ENCODE data around the gene SERPINA5. TPM values are rescaled to one million over a fixed set of nuclear protein-coding genes. Genes with fewer than 3 reads are reported as not detected.
"Not testable (repeated sequence)": the region's sequence is repeated elsewhere in the genome, so short reads cannot be mapped to it uniquely, and the experiment has no call there.

SERPINA5 gene
- total and polyA plus RNA-seq, 2 donors (not counting 1 experiment from before 2014, with no cell fraction given) = not detected

- H3K4me3 ChIP-seq (replicated peaks in 1 of 4; ENCODE audit: control extremely low read depth in 1 of 4, insufficient read depth in 1 of 4, low read depth in 3 of 4, low read length in 4 of 4) = no peak overlapping the region
- H3K79me2 ChIP-seq (ENCODE audit: control insufficient read depth, insufficient read depth, low read length) = no peaks in the 10 kb centered on the region
- H3K27ac ChIP-seq (ENCODE audit: insufficient read depth, low read length) = no peak overlapping the region
- H3K9ac ChIP-seq (ENCODE audit: insufficient read depth, low read length) = no peak overlapping the region
- H3K27me3 ChIP-seq (ENCODE audit: control insufficient read depth, insufficient read depth, low read length) = no peaks in the 10 kb centered on the region
- DNase-seq (ENCODE audit: low read depth in 2 of 2) = no peak
- TF ChIP-seq EZH2 (IDR thresholded peaks at IDR 0.05; ENCODE audit: low read length, missing control alignments) (no peak), CTCF (conservative IDR thresholded peaks at IDR 0.05 in 1 of 2, IDR thresholded peaks at IDR 0.05 in 1 of 2; ENCODE audit: low read depth in 1 of 2, low read length in 2 of 2) (no peak)
- no peak overlapping the region for H3K4me2 ChIP-seq (ENCODE audit: extremely low read depth, insufficient read depth, low read length)
- no peaks in the 10 kb centered on the region for H3K36me3 ChIP-seq (ENCODE audit: control insufficient read depth, insufficient read depth, low read length)
- no peaks in the 10 kb centered on the region for H4K20me1 ChIP-seq (ENCODE audit: control insufficient read depth, extremely low read depth, insufficient read depth, low read length)
- no peaks in the 10 kb centered on the region for H3K9me3 ChIP-seq (ENCODE audit: control insufficient read depth, insufficient read depth, low read depth, low read length)
- H2AFZ ChIP-seq (ENCODE audit: low read length) = no peak overlapping the region
- H3K4me1 ChIP-seq (ENCODE audit: control insufficient read depth, extremely low read depth, insufficient read depth, low read length) = no peaks in the 10 kb centered on the region
Observed at GRCh38 chr14:94573475-94574277, 7.5 kb upstream of the SERPINA5 start.

- H3K9me3 ChIP-seq (ENCODE audit: control insufficient read depth, insufficient read depth, low read depth, low read length) = no peaks in the 10 kb centered on the region
- DNase-seq (ENCODE audit: low read depth in 2 of 2) = no peak
- no peaks in the 10 kb centered on the region for H3K4me1 ChIP-seq (ENCODE audit: control insufficient read depth, extremely low read depth, insufficient read depth, low read length)
- H2AFZ ChIP-seq (ENCODE audit: low read length) = no peak overlapping the region
- no peaks in the 10 kb centered on the region for H4K20me1 ChIP-seq (ENCODE audit: control insufficient read depth, extremely low read depth, insufficient read depth, low read length)
- no peak overlapping the region for H3K9ac ChIP-seq (ENCODE audit: insufficient read depth, low read length)
- no peak overlapping the region for H3K4me3 ChIP-seq (replicated peaks in 1 of 4; ENCODE audit: control extremely low read depth in 1 of 4, insufficient read depth in 1 of 4, low read depth in 3 of 4, low read length in 4 of 4)
- no peak overlapping the region for H3K27ac ChIP-seq (ENCODE audit: insufficient read depth, low read length)
- TF ChIP-seq CTCF (conservative IDR thresholded peaks at IDR 0.05 in 1 of 2, IDR thresholded peaks at IDR 0.05 in 1 of 2; ENCODE audit: low read depth in 1 of 2, low read length in 2 of 2) (no peak), EZH2 (IDR thresholded peaks at IDR 0.05; ENCODE audit: low read length, missing control alignments) (no peak)
- H3K79me2 ChIP-seq (ENCODE audit: control insufficient read depth, insufficient read depth, low read length) = no peaks in the 10 kb centered on the region
- H3K27me3 ChIP-seq (ENCODE audit: control insufficient read depth, insufficient read depth, low read length) = no peaks in the 10 kb centered on the region
- no peaks in the 10 kb centered on the region for H3K36me3 ChIP-seq (ENCODE audit: control insufficient read depth, insufficient read depth, low read length)
- H3K4me2 ChIP-seq (ENCODE audit: extremely low read depth, insufficient read depth, low read length) = no peak overlapping the region
Observed at GRCh38 chr14:94574336-94574735, 6.9 kb upstream of the SERPINA5 start.

- H4K20me1 ChIP-seq (ENCODE audit: control insufficient read depth, extremely low read depth, insufficient read depth, low read length) = no peaks in the 10 kb centered on the region
- peak in 1 of 2 donors; percentile 96 for DNase-seq (ENCODE audit: low read depth in 2 of 2)
- no peak overlapping the region for H3K4me3 ChIP-seq (replicated peaks in 1 of 4; ENCODE audit: control extremely low read depth in 1 of 4, insufficient read depth in 1 of 4, low read depth in 3 of 4, low read length in 4 of 4)
- TF ChIP-seq CTCF (conservative IDR thresholded peaks at IDR 0.05 in 1 of 2, IDR thresholded peaks at IDR 0.05 in 1 of 2; ENCODE audit: low read depth in 1 of 2, low read length in 2 of 2) = no peak
- no peak for TF ChIP-seq EZH2 (IDR thresholded peaks at IDR 0.05; ENCODE audit: low read length, missing control alignments)
- H3K4me2 ChIP-seq (ENCODE audit: extremely low read depth, insufficient read depth, low read length) = no peak overlapping the region
- no peaks in the 10 kb centered on the region for H3K36me3 ChIP-seq (ENCODE audit: control insufficient read depth, insufficient read depth, low read length)
- H3K9ac ChIP-seq (ENCODE audit: insufficient read depth, low read length) = no peak overlapping the region
- H3K27ac ChIP-seq (ENCODE audit: insufficient read depth, low read length) = no peak overlapping the region
- H3K9me3 ChIP-seq (ENCODE audit: control insufficient read depth, insufficient read depth, low read depth, low read length) = no peaks in the 10 kb centered on the region
- no peaks in the 10 kb centered on the region for H3K27me3 ChIP-seq (ENCODE audit: control insufficient read depth, insufficient read depth, low read length)
- H3K4me1 ChIP-seq (ENCODE audit: control insufficient read depth, extremely low read depth, insufficient read depth, low read length) = no peaks in the 10 kb centered on the region
- no peaks in the 10 kb centered on the region for H3K79me2 ChIP-seq (ENCODE audit: control insufficient read depth, insufficient read depth, low read length)
- no peak overlapping the region for H2AFZ ChIP-seq (ENCODE audit: low read length)
Observed at GRCh38 chr14:94575730-94576585, 5.3 kb upstream of the SERPINA5 start.

- not testable (repeated sequence) for DNase-seq (ENCODE audit: low read depth in 2 of 2); H3K27ac ChIP-seq (ENCODE audit: insufficient read depth, low read length); H3K27me3 ChIP-seq (ENCODE audit: control insufficient read depth, insufficient read depth, low read length); H2AFZ ChIP-seq (ENCODE audit: low read length); H3K4me2 ChIP-seq (ENCODE audit: extremely low read depth, insufficient read depth, low read length); H3K79me2 ChIP-seq (ENCODE audit: control insufficient read depth, insufficient read depth, low read length); H3K9ac ChIP-seq (ENCODE audit: insufficient read depth, low read length); H3K9me3 ChIP-seq (ENCODE audit: control insufficient read depth, insufficient read depth, low read depth, low read length); H3K4me1 ChIP-seq (ENCODE audit: control insufficient read depth, extremely low read depth, insufficient read depth, low read length); H3K4me3 ChIP-seq (replicated peaks in 1 of 4; ENCODE audit: control extremely low read depth in 1 of 4, insufficient read depth in 1 of 4, low read depth in 3 of 4, low read length in 4 of 4); H3K36me3 ChIP-seq (ENCODE audit: control insufficient read depth, insufficient read depth, low read length); H4K20me1 ChIP-seq (ENCODE audit: control insufficient read depth, extremely low read depth, insufficient read depth, low read length)
Observed at GRCh38 chr14:94577472-94577871, 3.8 kb upstream of the SERPINA5 start.

Data from fibroblast of lung (primary cell).